Measurements from ENCODE around the gene ORC5.
A peak's percentile ranks its signal among the peaks of the same experiment; 100 is the strongest.

The ORC5 gene

DNA sequence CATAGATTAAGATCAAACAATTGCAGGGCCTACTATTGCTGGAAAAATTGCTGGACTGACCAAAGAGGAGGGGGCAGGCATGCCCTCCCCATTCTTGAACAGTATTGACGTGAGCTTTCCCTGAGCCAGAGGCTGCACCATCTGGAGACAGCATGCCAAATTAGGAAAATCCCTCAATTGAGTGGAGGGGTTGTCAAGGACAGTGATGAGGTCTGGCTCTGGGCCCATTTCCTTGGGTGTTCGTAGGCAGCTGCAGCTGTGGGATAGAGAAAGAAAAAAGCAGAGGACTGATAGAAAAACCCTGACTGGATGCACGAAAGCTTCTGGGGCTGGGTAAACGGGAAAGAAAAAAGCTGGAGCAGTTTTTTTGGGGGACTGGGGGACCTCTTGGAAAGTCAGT is 22.8 kb upstream of the ORC5 start:
- Mint-ChIP-seq H3K36me3 (ENCODE audit: low read depth) (no peaks in the 10 kb centered on the region), H3K9me3 (no peaks in the 10 kb centered on the region), H3K27ac (no peak overlapping the region), H3K4me1 (peaks cover 11% of the 10 kb centered on the region), H3K27me3 (ENCODE audit: low read depth) (peaks cover 14% of the 10 kb centered on the region), H3K4me3 (peak overlapping the region in 1 of 3 experiments; percentile 7)
- TF ChIP-seq, protein P1, sequence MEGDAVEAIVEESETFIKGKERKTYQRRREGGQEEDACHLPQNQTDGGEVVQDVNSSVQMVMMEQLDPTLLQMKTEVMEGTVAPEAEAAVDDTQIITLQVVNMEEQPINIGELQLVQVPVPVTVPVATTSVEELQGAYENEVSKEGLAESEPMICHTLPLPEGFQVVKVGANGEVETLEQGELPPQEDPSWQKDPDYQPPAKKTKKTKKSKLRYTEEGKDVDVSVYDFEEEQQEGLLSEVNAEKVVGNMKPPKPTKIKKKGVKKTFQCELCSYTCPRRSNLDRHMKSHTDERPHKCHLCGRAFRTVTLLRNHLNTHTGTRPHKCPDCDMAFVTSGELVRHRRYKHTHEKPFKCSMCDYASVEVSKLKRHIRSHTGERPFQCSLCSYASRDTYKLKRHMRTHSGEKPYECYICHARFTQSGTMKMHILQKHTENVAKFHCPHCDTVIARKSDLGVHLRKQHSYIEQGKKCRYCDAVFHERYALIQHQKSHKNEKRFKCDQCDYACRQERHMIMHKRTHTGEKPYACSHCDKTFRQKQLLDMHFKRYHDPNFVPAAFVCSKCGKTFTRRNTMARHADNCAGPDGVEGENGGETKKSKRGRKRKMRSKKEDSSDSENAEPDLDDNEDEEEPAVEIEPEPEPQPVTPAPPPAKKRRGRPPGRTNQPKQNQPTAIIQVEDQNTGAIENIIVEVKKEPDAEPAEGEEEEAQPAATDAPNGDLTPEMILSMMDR (IDR thresholded peaks at IDR 0.05; ENCODE audit: unreplicated experiment in 3 of 3) = no peak

DNA sequence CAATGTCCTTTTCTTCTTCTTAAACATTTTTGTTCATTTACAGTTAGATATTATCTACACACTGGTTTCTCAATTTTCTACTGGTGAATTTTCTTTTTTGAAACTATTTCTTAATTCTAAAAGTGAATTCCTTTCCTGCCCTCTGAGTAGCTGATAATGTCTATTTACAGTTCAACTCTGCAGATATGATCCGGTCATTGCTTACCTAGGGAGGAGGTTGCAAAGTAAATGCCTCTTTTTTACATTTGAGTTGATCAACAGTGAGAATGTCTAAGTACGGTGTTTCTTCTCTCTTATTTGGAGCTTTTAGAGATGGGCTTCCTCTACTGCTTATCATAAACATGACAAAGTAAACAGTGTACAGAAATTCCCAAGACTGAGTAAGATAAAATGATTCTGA is 20.6 kb upstream of the ORC5 start:
- no peak overlapping the region for H3K4me3 Mint-ChIP-seq
- peaks cover 11% of the 10 kb centered on the region for H3K4me1 Mint-ChIP-seq
- H3K27ac Mint-ChIP-seq = no peak overlapping the region
- H3K36me3 Mint-ChIP-seq (ENCODE audit: low read depth) = no peaks in the 10 kb centered on the region
- TF ChIP-seq, protein P1 (IDR thresholded peaks at IDR 0.05; ENCODE audit: unreplicated experiment in 3 of 3) = no peak
- H3K9me3 Mint-ChIP-seq = no peaks in the 10 kb centered on the region
- peaks cover 9% of the 10 kb centered on the region for H3K27me3 Mint-ChIP-seq (ENCODE audit: low read depth)

DNA sequence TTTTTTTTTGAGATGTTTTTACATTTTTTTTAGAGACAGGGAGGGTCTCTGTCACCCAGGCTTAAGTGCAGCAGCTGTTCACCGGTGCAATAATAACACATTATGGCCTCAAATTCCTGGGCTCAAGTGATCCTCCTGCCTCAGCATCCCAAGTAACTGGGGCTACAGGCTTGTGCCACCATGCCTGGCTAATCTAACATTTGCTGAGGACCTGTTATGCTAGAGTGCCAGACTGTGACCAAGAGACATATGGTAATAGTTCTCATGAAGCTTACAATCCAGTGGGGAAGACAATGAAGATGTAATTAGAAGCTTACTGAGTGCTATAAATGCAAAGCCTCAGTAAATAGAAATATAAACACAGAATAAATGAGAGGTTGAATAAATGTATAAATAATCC is 17.6 kb upstream of the ORC5 start:
- Mint-ChIP-seq H3K4me1 (peaks cover 2% of the 10 kb centered on the region), H3K9me3 (peaks cover 2% of the 10 kb centered on the region), H3K27me3 (ENCODE audit: low read depth) (peaks cover 1% of the 10 kb centered on the region), H3K27ac (no peak overlapping the region), H3K4me3 (no peak overlapping the region), H3K36me3 (ENCODE audit: low read depth) (no peaks in the 10 kb centered on the region)
- TF ChIP-seq, protein P1 (IDR thresholded peaks at IDR 0.05; ENCODE audit: unreplicated experiment in 3 of 3) = no peak

DNA sequence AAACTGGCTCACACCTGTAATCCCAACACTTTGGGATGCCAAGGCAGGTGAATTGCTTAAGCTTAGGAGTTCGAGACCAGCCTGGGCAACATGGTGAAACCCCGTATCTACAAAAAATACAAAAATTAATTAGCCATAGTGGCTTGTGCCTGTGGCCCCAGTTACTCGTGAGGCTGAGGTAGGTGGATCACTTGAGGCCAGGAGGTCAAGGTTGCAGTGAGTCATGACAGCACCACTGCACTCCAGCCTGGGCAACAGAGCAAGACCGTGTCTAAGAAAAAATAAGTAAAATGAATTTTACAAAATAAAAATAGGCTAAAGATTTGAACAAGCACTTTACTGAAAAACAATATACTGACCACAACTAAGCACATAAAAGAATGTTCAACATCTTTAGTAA is 9.8 kb upstream of the ORC5 start:
- Mint-ChIP-seq H3K4me1 (no peaks in the 10 kb centered on the region), H3K9me3 (peaks cover 16% of the 10 kb centered on the region), H3K36me3 (ENCODE audit: low read depth) (no peaks in the 10 kb centered on the region), H3K27ac (no peak overlapping the region), H3K27me3 (ENCODE audit: low read depth) (peaks cover 6% of the 10 kb centered on the region), H3K4me3 (no peak overlapping the region)
- TF ChIP-seq, protein P1 (IDR thresholded peaks at IDR 0.05; ENCODE audit: unreplicated experiment in 3 of 3) = no peak

DNA sequence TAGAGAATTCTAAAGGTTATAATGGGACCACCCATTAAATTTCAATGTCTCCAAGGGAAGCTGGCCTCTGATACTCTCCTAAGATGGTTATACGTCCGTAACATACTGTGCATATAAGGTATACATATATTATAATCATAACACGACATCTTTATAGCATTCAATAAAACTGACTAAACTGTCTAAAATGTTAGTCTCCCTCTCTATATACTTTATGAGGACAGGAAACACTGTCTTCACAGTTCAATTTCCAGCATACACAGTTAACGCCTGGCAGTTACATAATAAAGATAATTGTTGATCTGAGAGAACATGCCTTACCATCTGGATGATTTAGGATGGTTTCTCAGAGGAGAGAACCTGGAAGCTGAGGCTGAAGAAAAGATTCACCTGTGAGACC is 1.2 kb upstream of the ORC5 start:
- H3K4me1 Mint-ChIP-seq = peaks cover 21% of the 10 kb centered on the region
- TF ChIP-seq, protein P1 (IDR thresholded peaks at IDR 0.05; ENCODE audit: unreplicated experiment in 3 of 3) = no peak
- H3K36me3 Mint-ChIP-seq (ENCODE audit: low read depth) = no peaks in the 10 kb centered on the region
- peak overlapping the region; percentile 94 to 98 (median 96) for H3K4me3 Mint-ChIP-seq
- H3K27ac Mint-ChIP-seq = peak overlapping the region in 2 of 3 experiments; percentile 10 to 26
- no peaks in the 10 kb centered on the region for H3K27me3 Mint-ChIP-seq (ENCODE audit: low read depth)
- H3K9me3 Mint-ChIP-seq = peaks cover 26% of the 10 kb centered on the region

DNA sequence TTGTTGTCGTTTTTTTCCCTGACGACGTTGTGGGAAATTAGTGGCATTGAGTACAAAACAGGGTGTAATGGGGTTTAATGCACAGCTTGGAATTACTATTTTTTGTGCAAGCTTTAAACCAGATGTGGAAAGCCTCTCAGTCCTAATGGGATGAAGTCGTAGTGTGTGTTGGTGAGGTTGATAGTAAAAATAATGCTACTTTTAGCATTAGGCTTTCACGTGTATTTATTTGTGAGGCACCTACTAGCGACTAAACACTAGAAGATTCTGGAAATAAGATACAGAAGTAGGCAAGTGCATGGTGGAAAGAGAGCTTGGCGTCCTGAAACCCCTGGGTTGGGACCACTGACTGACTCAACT is 588 bp upstream of the ORC5 start:
- Mint-ChIP-seq H3K4me3 (peak overlapping the region; percentile 94 to 98 (median 96)), H3K9me3 (peaks cover 26% of the 10 kb centered on the region), H3K36me3 (ENCODE audit: low read depth) (peaks cover 3% of the 10 kb centered on the region), H3K4me1 (peaks cover 21% of the 10 kb centered on the region), H3K27me3 (ENCODE audit: low read depth) (no peaks in the 10 kb centered on the region), H3K27ac (peak overlapping the region; percentile 90 to 98 (median 96))
- TF ChIP-seq, protein P1 (IDR thresholded peaks at IDR 0.05; ENCODE audit: unreplicated experiment in 3 of 3) = no peak

Measured in nephron (organoid).